Lower lobe of right lung (tissue), 2 donors: ENCODE results near the gene PSMA7. TPM values are rescaled to one million over a fixed set of nuclear protein-coding genes. Genes with fewer than 3 reads are reported as not detected.

Source experiments
- ATAC-seq, 2 donors: fragments of 200-7000 bp; cut with Tn5 transposase; one replicate each; pipeline ENCODE4 v1.9.1; 2020 to 2022; ENCODE audit warnings: mild to moderate bottlenecking in 2 of 2, moderate library complexity in 2 of 2
- DNase-seq: peaks from one replicate; pipeline ENCODE4 v3.0.0-alpha.2; 2020
- H3K27ac ChIP-seq: fragments of 200-600 bp; one replicate; pipeline ENCODE4 v1.8.0; 2022
- H3K27me3 ChIP-seq: fragments of 200-600 bp; one replicate; pipeline ENCODE4 v1.8.0; 2022; ENCODE audit warnings: low read depth
- H3K36me3 ChIP-seq: fragments of 200-600 bp; one replicate; pipeline ENCODE4 v1.8.0; 2022; ENCODE audit warnings: mild to moderate bottlenecking
- H3K4me1 ChIP-seq: fragments of 200-600 bp; one replicate; pipeline ENCODE4 v1.8.0; 2022
- H3K4me3 ChIP-seq: fragments of 200-600 bp; one replicate; pipeline ENCODE4 v1.8.0; 2022; ENCODE audit warnings: mild to moderate bottlenecking
- H3K9me3 ChIP-seq: fragments of 200-600 bp; one replicate; pipeline ENCODE4 v1.8.0; 2022
- intact Hi-C: fragments of 100-400 bp; cut with DNase I; formaldehyde crosslinking; loops from one replicate; pipeline ENCODE4 v1.11.0; 2022
- total RNA-seq: library from RNA; stranded (reverse); fragmentation: NEBNext Ultra II Directional; extraction: Animal tissue kit (Norgen Biotek cat#: 25700); gene quantifications from one replicate; pipeline ENCODE4 v1.2.1, GENCODE V29; 2021
- TF ChIP-seq, protein P1 (sequence below): fragments of 200-600 bp; IDR thresholded peaks from one replicate; pipeline ENCODE4 v1.8.0; 2022; ENCODE audit warnings: antibody characterized with exemption, mild to moderate bottlenecking
- donor health status: DM: no; HTN: yes; CAD: no; lungs with severe emphysema.

Gene PSMA7
- total RNA-seq, 1 donor from 2014 or later: 223 TPM

DNA sequence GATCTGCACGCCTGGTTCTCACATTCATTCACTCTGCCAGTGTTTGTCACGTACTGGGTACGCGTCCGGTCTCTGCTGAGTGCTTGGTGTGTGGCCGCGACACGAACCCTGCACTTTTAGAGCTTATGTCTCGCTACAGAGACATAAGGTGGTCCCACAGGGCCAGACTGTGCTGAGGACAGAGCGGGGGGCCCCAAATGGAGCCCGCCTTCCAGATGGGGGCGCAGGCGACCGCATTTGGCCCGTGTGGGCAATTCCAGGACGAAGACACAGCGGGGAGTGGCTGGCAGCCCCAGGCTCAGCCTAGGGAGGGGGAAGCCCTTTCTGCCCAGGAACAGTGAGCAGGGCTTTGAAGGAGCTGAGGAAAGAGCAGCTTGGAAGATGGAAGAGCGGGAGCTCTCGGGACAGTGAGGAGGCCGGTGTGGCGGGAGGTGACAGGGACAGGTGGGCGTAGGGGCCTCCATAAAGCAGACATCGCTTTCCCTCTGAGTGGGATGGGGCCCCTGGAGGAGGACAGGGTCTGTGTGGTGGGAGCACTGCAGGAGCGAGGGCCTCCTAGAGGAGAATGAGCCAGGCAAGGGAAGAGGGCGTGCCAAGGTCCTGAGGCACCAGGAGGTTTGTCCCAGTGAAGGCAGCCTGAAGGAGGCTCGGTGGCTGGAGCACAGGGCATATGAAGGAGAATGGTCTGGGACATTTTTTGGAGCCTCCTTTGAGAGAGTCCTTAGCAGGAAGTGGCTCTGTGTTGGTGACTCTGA, 31.9 kb upstream of the PSMA7 start:
- TF ChIP-seq, protein P1, sequence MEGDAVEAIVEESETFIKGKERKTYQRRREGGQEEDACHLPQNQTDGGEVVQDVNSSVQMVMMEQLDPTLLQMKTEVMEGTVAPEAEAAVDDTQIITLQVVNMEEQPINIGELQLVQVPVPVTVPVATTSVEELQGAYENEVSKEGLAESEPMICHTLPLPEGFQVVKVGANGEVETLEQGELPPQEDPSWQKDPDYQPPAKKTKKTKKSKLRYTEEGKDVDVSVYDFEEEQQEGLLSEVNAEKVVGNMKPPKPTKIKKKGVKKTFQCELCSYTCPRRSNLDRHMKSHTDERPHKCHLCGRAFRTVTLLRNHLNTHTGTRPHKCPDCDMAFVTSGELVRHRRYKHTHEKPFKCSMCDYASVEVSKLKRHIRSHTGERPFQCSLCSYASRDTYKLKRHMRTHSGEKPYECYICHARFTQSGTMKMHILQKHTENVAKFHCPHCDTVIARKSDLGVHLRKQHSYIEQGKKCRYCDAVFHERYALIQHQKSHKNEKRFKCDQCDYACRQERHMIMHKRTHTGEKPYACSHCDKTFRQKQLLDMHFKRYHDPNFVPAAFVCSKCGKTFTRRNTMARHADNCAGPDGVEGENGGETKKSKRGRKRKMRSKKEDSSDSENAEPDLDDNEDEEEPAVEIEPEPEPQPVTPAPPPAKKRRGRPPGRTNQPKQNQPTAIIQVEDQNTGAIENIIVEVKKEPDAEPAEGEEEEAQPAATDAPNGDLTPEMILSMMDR: no peak
- Histone ChIP-seq H3K36me3 (peaks cover 58% of the 10 kb centered on the region), H3K4me3 (no peak overlapping the region), H3K9me3 (no peaks in the 10 kb centered on the region), H3K27ac (no peak overlapping the region), H3K27me3 (no peaks in the 10 kb centered on the region), H3K4me1 (no peaks in the 10 kb centered on the region)
- ATAC-seq: no peak
- no peak for DNase-seq
- intact Hi-C loops: no loop called here

DNA sequence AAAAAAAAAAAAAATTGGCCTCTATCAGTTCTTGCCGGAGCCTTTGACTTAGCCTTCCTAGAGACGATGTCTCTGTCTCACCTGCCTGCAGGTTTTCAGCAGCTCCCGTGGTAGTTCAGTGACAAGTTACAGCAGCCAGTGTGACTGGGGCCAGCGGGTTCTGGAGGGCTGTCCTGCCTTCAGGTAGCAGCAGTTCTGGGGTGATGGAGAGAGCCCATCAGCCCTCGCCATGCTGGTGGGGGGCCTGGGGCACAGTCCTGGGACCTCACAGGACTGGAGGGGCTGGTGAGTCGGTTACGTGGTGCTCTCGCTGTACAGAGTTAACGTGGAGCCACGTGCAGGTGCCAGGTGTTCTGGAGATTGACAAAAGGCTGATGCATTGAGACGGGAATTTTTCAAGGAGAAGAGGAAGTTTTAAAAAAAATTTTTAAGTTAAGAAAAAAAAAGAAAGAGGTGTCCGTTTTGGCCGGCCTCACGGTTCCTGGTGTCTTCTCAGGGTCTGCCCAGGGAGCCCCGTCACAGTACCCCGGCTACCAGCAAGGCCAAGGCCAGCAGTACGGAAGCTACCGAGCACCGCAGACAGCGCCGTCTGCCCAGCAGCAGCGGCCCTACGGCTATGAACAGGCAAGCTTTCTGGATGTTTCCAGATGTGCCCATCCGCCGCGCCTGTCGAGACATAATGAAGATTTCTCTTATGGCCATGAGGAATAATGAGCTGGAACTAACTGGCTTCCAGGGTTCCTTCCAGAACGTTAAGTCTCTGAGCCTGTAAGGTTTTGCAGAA, 31.0 kb upstream of the PSMA7 start:
- Histone ChIP-seq H3K4me3 (no peak overlapping the region), H3K36me3 (peaks cover 57% of the 10 kb centered on the region), H3K9me3 (no peaks in the 10 kb centered on the region), H3K27me3 (no peaks in the 10 kb centered on the region), H3K27ac (no peak overlapping the region), H3K4me1 (no peaks in the 10 kb centered on the region)
- DNase-seq: no peak
- TF ChIP-seq, protein P1: no peak
- ATAC-seq: no peak
- intact Hi-C loops: no loop called here

DNA sequence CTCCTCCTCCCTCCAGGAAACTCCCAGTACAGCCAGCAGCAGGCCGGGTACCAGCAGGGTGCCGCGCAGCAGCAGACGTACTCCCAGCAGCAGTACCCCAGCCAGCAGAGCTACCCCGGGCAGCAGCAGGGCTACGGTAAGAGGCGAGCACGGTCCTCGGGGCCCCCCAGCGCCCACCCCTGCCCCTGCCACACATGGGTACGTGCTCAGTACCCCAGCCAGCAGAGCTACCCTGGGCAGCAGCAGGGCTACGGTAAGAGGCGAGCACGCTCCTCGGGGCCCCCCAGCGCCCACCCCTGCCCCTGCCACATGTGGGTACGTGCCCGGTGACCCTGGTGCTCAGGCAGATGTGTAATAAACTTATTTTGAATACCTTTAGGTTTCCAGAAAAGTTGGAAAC, 29.5 kb upstream of the PSMA7 start:
- Histone ChIP-seq H3K9me3 (no peaks in the 10 kb centered on the region), H3K4me3 (no peak overlapping the region), H3K36me3 (peaks cover 62% of the 10 kb centered on the region), H3K27me3 (no peaks in the 10 kb centered on the region), H3K4me1 (no peaks in the 10 kb centered on the region), H3K27ac (no peak overlapping the region)
- no peak for DNase-seq
- ATAC-seq: no peak
- intact Hi-C loops: no loop called here
- TF ChIP-seq, protein P1: no peak

DNA sequence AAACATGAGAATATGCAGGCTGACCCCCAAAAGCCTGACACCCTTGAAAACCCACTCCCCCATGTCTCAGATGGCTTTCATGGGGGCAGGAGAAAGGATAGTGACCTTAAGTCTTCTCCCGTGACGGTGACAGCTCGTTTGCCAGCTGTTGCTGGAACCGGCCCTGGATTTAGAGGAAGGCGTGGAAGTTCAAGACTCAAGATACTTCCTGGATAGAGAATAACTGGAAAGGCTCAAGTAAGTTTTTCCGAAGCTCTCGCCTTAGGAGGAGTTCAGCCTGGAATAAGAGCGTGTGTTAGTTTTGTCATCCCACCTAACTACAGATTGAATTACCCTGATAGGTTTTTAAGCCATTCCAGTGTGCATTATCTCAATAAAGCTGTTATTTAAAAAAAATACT, 28.1 kb upstream of the PSMA7 start:
- Histone ChIP-seq H3K9me3 (no peaks in the 10 kb centered on the region), H3K27me3 (no peaks in the 10 kb centered on the region), H3K27ac (no peak overlapping the region), H3K36me3 (peaks cover 65% of the 10 kb centered on the region), H3K4me1 (no peaks in the 10 kb centered on the region), H3K4me3 (no peak overlapping the region)
- TF ChIP-seq, protein P1: no peak
- no peak for ATAC-seq
- intact Hi-C loops: no loop called here
- DNase-seq: no peak

DNA sequence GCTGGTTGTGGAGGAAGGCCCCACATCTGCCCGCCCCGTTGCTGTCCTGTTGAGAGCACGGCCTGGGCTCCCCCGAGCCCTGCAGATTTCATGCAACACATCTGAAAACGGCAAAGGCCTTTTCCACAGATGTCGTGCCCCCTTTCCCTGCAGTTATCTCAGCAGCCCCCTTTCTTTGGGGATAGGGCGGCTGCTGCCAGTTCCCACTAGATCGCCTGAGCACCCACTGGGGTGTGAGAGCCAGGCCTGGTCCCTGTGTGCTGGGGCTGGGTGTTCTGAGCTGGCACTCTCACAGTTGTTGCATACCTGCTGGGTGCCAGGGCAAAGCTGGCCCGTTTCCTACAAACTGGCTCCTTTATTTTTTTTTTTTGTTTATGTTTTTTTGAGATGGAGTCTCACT, 27.3 kb upstream of the PSMA7 start:
- ATAC-seq: no peak
- H3K27me3 ChIP-seq: no peaks in the 10 kb centered on the region
- no peaks in the 10 kb centered on the region for H3K4me1 ChIP-seq
- H3K27ac ChIP-seq: no peak overlapping the region
- DNase-seq: no peak
- no peak overlapping the region for H3K4me3 ChIP-seq
- TF ChIP-seq, protein P1: no peak
- no peaks in the 10 kb centered on the region for H3K9me3 ChIP-seq
- peaks cover 66% of the 10 kb centered on the region for H3K36me3 ChIP-seq
- intact Hi-C loops: no loop called here
